ENCODE data around the gene PIK3R2. TPM values are rescaled to one million over a fixed set of nuclear protein-coding genes. Genes with fewer than 3 reads are reported as not detected.
A peak's percentile ranks its signal among the peaks of the same experiment; 100 is the strongest.

The PIK3R2 gene
- total and polyA plus RNA-seq, 2 of the 4 experiments (the other 2 are of a cell fraction) = 12.2 to 25.1 TPM

DNA sequence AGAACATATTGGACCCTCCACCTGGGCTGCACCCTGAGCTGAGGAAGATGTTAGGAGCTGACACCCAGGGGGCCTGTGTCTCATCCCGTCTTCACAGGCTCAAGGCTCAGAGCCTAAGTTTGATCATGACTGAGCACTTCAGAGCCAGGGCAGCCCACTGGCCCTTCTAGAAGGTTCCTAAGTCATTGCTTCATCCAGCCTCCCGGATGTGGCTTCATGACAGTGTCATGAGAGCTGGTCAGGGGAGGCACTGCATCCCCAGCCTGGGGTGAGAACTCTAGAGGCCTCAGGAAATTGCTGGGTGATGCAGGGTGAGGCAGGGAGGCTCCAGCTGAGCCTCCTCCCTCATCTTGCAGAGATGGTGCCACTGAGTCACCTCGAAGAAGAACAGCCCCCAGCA, 24.9 kb upstream of the PIK3R2 start:
- H3K9me3 ChIP-seq (ENCODE audit: control insufficient read depth, insufficient read depth, low read length) = no peaks in the 10 kb centered on the region
- H3K36me3 ChIP-seq (ENCODE audit: control insufficient read depth, insufficient read depth, low read length) = peaks cover 56% of the 10 kb centered on the region
- no peak overlapping the region for H2BK5ac ChIP-seq (ENCODE audit: low read depth, low read length, poor library complexity, severe bottlenecking)
- no peak overlapping the region for H3K27ac ChIP-seq (ENCODE audit: insufficient read depth, low read length)
- CTCF ChIA-PET = no interaction called here
- no peaks in the 10 kb centered on the region; the same call in 1 of the 2 replicates for H3K4me1 ChIP-seq (ENCODE audit: control insufficient read depth, insufficient read depth, low read length)
- no peak overlapping the region for H3K56ac ChIP-seq (ENCODE audit: extremely low read depth, insufficient read depth, low read length)
- no TSS peak for BruUV-seq (replicated peaks)
- no peak overlapping the region for H3K4ac ChIP-seq (ENCODE audit: low read depth, low read length)
- no peak overlapping the region for H4K5ac ChIP-seq (ENCODE audit: low read depth, low read length)
- TF ChIP-seq CHD1 (IDR thresholded peaks at IDR 0.05; ENCODE audit: low read depth, low read length) = no peak
- peak; percentile 52; the same call in 1 of the 2 replicates for TF ChIP-seq CEBPB (IDR thresholded peaks at IDR 0.05; ENCODE audit: low read depth, low read length)
- H2BK15ac ChIP-seq (ENCODE audit: low read depth, low read length) = no peak overlapping the region
- H4K91ac ChIP-seq (ENCODE audit: insufficient read depth, low read depth, low read length) = no peak overlapping the region
- H2BK20ac ChIP-seq (ENCODE audit: low read depth, low read length) = no peak overlapping the region
- H2AFZ ChIP-seq (replicated peaks; ENCODE audit: low read length, poor library complexity) = peak overlapping the region; percentile 8
- H2BK120ac ChIP-seq (ENCODE audit: low read depth, low read length) = no peak overlapping the region
- H3K4me2 ChIP-seq (ENCODE audit: low read depth, low read length) = no peak overlapping the region
- DNase-seq (peak; percentile 33), ATAC-seq (ENCODE audit: low read depth) (no peak; the same call in 1 of the 2 replicates)
- POLR2A ChIA-PET (ENCODE audit: unreplicated experiment) = no interaction called here
- no peak overlapping the region for H3K14ac ChIP-seq (replicated peaks; ENCODE audit: low read depth, low read length)
- H3K9me1 ChIP-seq (ENCODE audit: insufficient read depth, low read length) = no peaks in the 10 kb centered on the region; the same call in 1 of the 2 replicates
- no peaks in the 10 kb centered on the region for H3K79me1 ChIP-seq (ENCODE audit: low read depth in 1 of 2, low read length in 2 of 2)
- no peak overlapping the region for H2AK5ac ChIP-seq (ENCODE audit: low read depth, low read length)
- H3K18ac ChIP-seq (ENCODE audit: low read depth, low read length) = no peak overlapping the region
- no peaks in the 10 kb centered on the region; the same call in 1 of the 2 replicates for H4K20me1 ChIP-seq (ENCODE audit: insufficient read depth, low read length)
- intact Hi-C loops (cut with micrococcal nuclease) = no loop called here
- H3K23ac ChIP-seq (ENCODE audit: low read depth, low read length) = no peak overlapping the region
- peak overlapping the region; percentile 55 for H2AK9ac ChIP-seq (replicated peaks; ENCODE audit: low read depth, low read length, poor library complexity)
- no peaks in the 10 kb centered on the region for H3K27me3 ChIP-seq (ENCODE audit: control insufficient read depth, insufficient read depth, low read length)
- no peak overlapping the region for H3K9ac ChIP-seq (ENCODE audit: low read depth, low read length)
- H3K4me3 ChIP-seq (ENCODE audit: insufficient read depth, low read depth, low read length) = no peak overlapping the region
- in situ Hi-C loops (cut with MboI; ENCODE audit: low sequenced_read_pairs) = no loop called here
- dilution Hi-C loops (cut with HindIII; ENCODE audit: low sequenced_read_pairs, unreplicated experiment) = no loop called here
- H4K8ac ChIP-seq (ENCODE audit: low read depth in 2 of 2, low read length in 2 of 2) = no peak overlapping the region
- 100% methylated on average over 1 of the region's 3 CpGs; no CpG with 5 or more reads in 1 of the 2 experiments for WGBS, 2 experiments (ENCODE audit: extremely low coverage in 2 of 2, insufficient read length in 1 of 2)
